Heart right ventricle (tissue), 16 donors: ENCODE measurements around the gene MYCT1. TPM values are rescaled to one million over a fixed set of nuclear protein-coding genes. Genes with fewer than 3 reads are reported as not detected.

Source experiments
- ATAC-seq, 8 donors: fragments of 200-7000 bp; cut with Tn5 transposase; one replicate each; pipeline ENCODE4 v1.9.1; 2020; ENCODE audit warnings: mild to moderate bottlenecking in 8 of 8, moderate library complexity in 8 of 8, moderate number of reproducible peaks in 1 of 8
- DNase-seq, 2 donors: peaks; one replicate each; pipeline ENCODE4 v3.0.0-alpha.2; 2020
- H3K27ac ChIP-seq, 10 donors: fragments of 200-600 bp; sonication (generic) in 2 of 10; one replicate each; pipeline versions ENCODE4 v1.5.0 to v1.8.0; 2020 to 2022; ENCODE audit warnings: mild to moderate bottlenecking in 3 of 10
- H3K27me3 ChIP-seq, 7 donors: fragments of 200-600 bp; one replicate each; pipeline ENCODE4 v1.8.0; 2021 to 2022; ENCODE audit warnings: mild to moderate bottlenecking in 2 of 7
- H3K36me3 ChIP-seq, 9 donors: fragments of 200-600 bp; sonication (generic) in 1 of 9; one replicate each; pipeline versions ENCODE4 v1.5.0 to v1.8.0; 2020 to 2022; ENCODE audit warnings: mild to moderate bottlenecking in 2 of 9
- H3K4me1 ChIP-seq, 9 donors: fragments of 200-600 bp; sonication (generic) in 1 of 9; one replicate each; pipeline versions ENCODE4 v1.5.0 to v1.8.0; 2020 to 2022; ENCODE audit warnings: mild to moderate bottlenecking in 4 of 9
- H3K4me3 ChIP-seq, 10 donors: fragments of 200-600 bp; sonication (generic) in 2 of 10; one replicate each; pipeline versions ENCODE4 v1.5.0 to v1.8.0; 2020 to 2022; ENCODE audit warnings: mild to moderate bottlenecking in 7 of 10, moderate library complexity in 2 of 10
- H3K9me3 ChIP-seq, 11 donors: fragments of 200-600 bp in 10 of 11; sonication (generic) in 2 of 11; one replicate each; pipeline versions ENCODE4 v1.5.0 to v1.8.0; 2013 to 2022; ENCODE audit warnings: mild to moderate bottlenecking in 2 of 11, control low read depth in 1 of 11, moderate library complexity in 1 of 11
- CTCF ChIP-seq, 9 donors: fragments of 200-600 bp; sonication (generic) in 2 of 9; IDR thresholded peaks; one replicate each; pipeline versions ENCODE4 v1.5.0 to v1.8.0; 2021 to 2022; ENCODE audit warnings: antibody characterized with exemption in 9 of 9, mild to moderate bottlenecking in 5 of 9, moderate library complexity in 1 of 9
- WGBS, 2 donors: extraction: QIAGEN DNeasy Blood & Tissue Kit; methylation state at CpG; one replicate each; pipeline ENCODE4 v1.1.7; 2013; ENCODE audit warnings: inconsistent platforms in 1 of 2; 5-methylcytosine and 5-hydroxymethylcytosine counted together
- intact Hi-C, 10 donors: fragments of 100-400 bp; cut with DNase I; formaldehyde crosslinking; loops; one replicate each; pipeline versions ENCODE4 v1.11.1 to v1.14.2; 2022
- polyA plus RNA-seq, 2 donors: library from polyadenylated mRNA; stranded (reverse); fragments of 200-250 nt; gene quantifications; one replicate each; pipeline ENCODE4 v1.2.3, GENCODE V29; 2013
- total RNA-seq, 10 donors: library from RNA; stranded (reverse); fragmentation: NEBNext Ultra II Directional in 3 of 10; extraction: Animal tissue kit (Norgen Biotek cat#: 25700) in 3 of 10; gene quantifications; one replicate each; pipeline versions ENCODE4 v1.2.1 to v1.2.4, GENCODE V29; 2021 to 2023
- donor health status: Arrhythmogenic right ventricular cardiomyopathy.
- donor health status: ischemic (EF 13 %, LVEDD 7.1; RV severe dilation, severe dysfunction).
- donor health status: healthy with polysubstance abuse.
- donor health status: DM: no; HTN: yes; CAD: no.
- donor health status: DM: no; HTN: no; CAD: no.
- donor health status: ischemic (EF 25% LVEDD 6.9; RV normal size, moderate dysfunction).
- donor health status: ischemic (EF 25% LVEDD 5.7; RV mildly dilated, moderate dysfunction).
- donor health status: healthy.
- donor health status: DM: yes; HTN: yes; CAD: no.
- donor health status: Ischemic cardiomyopathy.
- donor health status: ischemic (EF 35%, LVEDD 5.7; RV mildly dilated, moderate dysfunction).
- donor health status: nonischemic (EF 11% LVEDD 7.7; RV severe dilation, severe dysfunction).
- donor health status: DM: yes; HTN: yes; CAD: no.
- donor health status: PGD.
- donor health status: ischemic (EF 29% LVEDD 5.4; RV normal size, mild dysfunction).
- donor health status: nonischemic (EF 23%, LVEDD 6.1; RV moderate dilation, normal function).

Gene MYCT1
- total and polyA plus RNA-seq, 12 donors: 11.0 to 22.6 (median 16.7) TPM

GRCh38 chr6:152771061-152771687, 73.5 kb downstream of the MYCT1 start:
- 75 to 77% methylated on average over 5 of the region's 5 CpGs for WGBS, 2 donors

More at GRCh38 chr6:152771061-152771687, 73.5 kb downstream of the MYCT1 start:
- Histone ChIP-seq H3K4me1 (no peaks in the 10 kb centered on the region), H3K27me3 (peaks cover 0 to 7% (median 0%) of the 10 kb centered on the region in 7 donors), H3K4me3 (no peak overlapping the region), H3K27ac (no peak overlapping the region), H3K9me3 (no peaks in the 10 kb centered on the region), H3K36me3 (no peaks in the 10 kb centered on the region)
- ATAC-seq (no peak), DNase-seq (no peak)
- TF ChIP-seq CTCF (IDR thresholded peaks at IDR 0.05): no peak
- intact Hi-C loops: no loop called here

Other genes with a start within 250 kb of the MYCT1 start
- gene SYNE1, start 60.5 kb upstream of the MYCT1 start, total RNA-seq: 100 to 1,000 TPM in 9 of 10 donors, 10 to 100 TPM in 1; 85.8 to 176 (median 138) TPM
- 100 to 1,000 TPM in 1 of 2 donors, 10 to 100 TPM in 1; 18.9 to 113 TPM for gene SYNE1, start 60.5 kb upstream of the MYCT1 start, polyA plus RNA-seq
- gene VIP, start 52.9 kb downstream of the MYCT1 start, total RNA-seq: under 1 TPM in 8 of 10 donors, not detected in 2; 0.22 to 1.00 (median 0.40) TPM
- gene VIP, start 52.9 kb downstream of the MYCT1 start, polyA plus RNA-seq: 10 to 100 TPM in 1 of 2 donors, under 1 TPM in 1; 0.30 to 28.6 TPM